ENCODE results near the gene RINT1. TPM values are rescaled to one million over a fixed set of nuclear protein-coding genes. Genes with fewer than 3 reads are reported as not detected.

RINT1 gene
- total RNA-seq, 2 donors from 2014 or later = 21.0 to 26.0 TPM

DNA sequence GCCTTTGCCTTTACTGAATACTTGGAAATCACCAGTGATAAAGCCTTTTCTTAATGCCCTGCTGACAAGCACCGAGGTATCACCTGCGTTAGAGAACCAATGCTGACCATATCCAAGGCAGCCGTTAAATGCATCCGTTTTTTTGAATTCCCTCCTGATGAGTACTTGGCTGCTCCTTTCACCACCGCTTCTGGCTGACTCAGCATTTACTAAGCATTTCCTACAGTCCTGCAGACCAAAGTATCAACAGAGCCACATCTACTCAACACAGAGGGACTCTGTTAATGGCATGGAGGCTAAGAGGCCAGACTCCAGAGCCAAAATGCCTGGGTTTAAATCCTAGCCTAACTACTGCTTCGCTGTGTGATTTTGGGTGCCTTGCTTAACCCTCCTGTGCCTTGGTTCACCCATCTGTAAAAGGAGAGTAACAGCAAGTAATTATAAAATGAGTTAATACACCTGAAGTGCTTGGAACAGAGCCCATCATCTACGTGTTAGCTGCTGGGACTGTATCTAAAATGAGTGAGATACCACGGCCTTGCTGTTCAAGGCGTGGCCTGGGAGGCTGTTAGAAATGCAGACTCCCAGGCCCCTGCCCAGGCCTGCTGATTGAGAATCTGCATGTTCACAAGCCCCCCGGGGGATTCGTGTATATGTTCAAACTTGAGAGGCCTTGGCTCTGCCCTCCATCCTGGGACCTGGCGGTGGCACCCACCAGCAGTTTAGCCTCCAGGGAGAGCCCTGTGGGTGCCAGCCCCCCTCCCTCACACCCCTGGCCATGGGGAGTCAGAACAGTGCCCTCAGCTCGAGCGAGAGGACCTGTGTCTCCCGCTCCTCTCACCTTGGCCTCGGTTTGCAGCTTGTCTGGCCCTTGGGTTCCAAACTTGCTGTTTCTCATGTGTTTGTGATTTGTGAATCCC lies 80.1 kb downstream of the RINT1 start:
- no peak overlapping the region for H3K4me3 Mint-ChIP-seq
- H3K36me3 Mint-ChIP-seq (ENCODE audit: low read depth) = peaks cover 59% of the 10 kb centered on the region
- 88 to 91% methylated on average over 12 to 16 of the region's 16 CpGs for WGBS, 2 experiments (ENCODE audit: insufficient coverage in 1 of 2, insufficient read length in 1 of 2)
- no peak overlapping the region for H3K27ac ChIP-seq (ENCODE audit: low read depth, low read length)
- peaks cover 9% of the 10 kb centered on the region for H3K36me3 ChIP-seq (ENCODE audit: control insufficient read depth, insufficient read depth, low read length)
- H3K9me3 Mint-ChIP-seq = no peaks in the 10 kb centered on the region
- no peak overlapping the region for H3K9ac ChIP-seq (ENCODE audit: extremely low read depth, low read length, poor library complexity, severe bottlenecking)
- no peak for DNase-seq
- H3K4me1 Mint-ChIP-seq = no peaks in the 10 kb centered on the region
- TF ChIP-seq, protein P1, sequence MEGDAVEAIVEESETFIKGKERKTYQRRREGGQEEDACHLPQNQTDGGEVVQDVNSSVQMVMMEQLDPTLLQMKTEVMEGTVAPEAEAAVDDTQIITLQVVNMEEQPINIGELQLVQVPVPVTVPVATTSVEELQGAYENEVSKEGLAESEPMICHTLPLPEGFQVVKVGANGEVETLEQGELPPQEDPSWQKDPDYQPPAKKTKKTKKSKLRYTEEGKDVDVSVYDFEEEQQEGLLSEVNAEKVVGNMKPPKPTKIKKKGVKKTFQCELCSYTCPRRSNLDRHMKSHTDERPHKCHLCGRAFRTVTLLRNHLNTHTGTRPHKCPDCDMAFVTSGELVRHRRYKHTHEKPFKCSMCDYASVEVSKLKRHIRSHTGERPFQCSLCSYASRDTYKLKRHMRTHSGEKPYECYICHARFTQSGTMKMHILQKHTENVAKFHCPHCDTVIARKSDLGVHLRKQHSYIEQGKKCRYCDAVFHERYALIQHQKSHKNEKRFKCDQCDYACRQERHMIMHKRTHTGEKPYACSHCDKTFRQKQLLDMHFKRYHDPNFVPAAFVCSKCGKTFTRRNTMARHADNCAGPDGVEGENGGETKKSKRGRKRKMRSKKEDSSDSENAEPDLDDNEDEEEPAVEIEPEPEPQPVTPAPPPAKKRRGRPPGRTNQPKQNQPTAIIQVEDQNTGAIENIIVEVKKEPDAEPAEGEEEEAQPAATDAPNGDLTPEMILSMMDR (conservative IDR thresholded peaks at IDR 0.05) = no peak
- no peaks in the 10 kb centered on the region for H3K9me3 ChIP-seq (ENCODE audit: control insufficient read depth, low read length)
- no peaks in the 10 kb centered on the region for H3K27me3 ChIP-seq (ENCODE audit: control insufficient read depth, insufficient read depth, low read length, poor library complexity, severe bottlenecking)
- H3K27ac Mint-ChIP-seq = no peak overlapping the region
- no peak overlapping the region for H3K4me3 ChIP-seq (ENCODE audit: low read length)
- H3K27me3 Mint-ChIP-seq (ENCODE audit: insufficient read depth) = no peaks in the 10 kb centered on the region
- no peaks in the 10 kb centered on the region for H3K4me1 ChIP-seq (ENCODE audit: control insufficient read depth, insufficient read depth, low read length)

DNA sequence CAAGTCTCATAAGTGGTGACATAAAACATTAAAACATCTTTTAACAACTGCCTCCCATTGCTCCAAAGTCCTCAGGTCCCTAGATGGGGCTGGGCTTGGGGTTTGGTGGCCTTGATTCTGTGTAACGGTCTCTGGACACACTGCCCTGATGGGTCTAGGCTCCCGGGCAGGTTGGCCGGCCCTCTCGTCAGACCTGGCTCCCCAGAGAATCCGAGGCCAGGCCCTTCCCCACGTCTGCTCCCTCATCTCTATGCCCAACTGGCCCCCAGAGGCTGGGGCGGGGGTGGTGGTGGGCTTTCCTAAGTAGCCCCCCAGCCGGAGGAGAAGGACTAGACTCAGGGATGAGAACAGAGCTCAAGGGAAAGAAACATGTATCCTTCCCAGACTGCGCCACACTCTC lies 80.8 kb downstream of the RINT1 start:
- no peak overlapping the region for H3K9ac ChIP-seq (ENCODE audit: extremely low read depth, low read length, poor library complexity, severe bottlenecking)
- H3K36me3 ChIP-seq (ENCODE audit: control insufficient read depth, insufficient read depth, low read length) = peaks cover 9% of the 10 kb centered on the region
- TF ChIP-seq, protein P1 (conservative IDR thresholded peaks at IDR 0.05) = no peak

DNA sequence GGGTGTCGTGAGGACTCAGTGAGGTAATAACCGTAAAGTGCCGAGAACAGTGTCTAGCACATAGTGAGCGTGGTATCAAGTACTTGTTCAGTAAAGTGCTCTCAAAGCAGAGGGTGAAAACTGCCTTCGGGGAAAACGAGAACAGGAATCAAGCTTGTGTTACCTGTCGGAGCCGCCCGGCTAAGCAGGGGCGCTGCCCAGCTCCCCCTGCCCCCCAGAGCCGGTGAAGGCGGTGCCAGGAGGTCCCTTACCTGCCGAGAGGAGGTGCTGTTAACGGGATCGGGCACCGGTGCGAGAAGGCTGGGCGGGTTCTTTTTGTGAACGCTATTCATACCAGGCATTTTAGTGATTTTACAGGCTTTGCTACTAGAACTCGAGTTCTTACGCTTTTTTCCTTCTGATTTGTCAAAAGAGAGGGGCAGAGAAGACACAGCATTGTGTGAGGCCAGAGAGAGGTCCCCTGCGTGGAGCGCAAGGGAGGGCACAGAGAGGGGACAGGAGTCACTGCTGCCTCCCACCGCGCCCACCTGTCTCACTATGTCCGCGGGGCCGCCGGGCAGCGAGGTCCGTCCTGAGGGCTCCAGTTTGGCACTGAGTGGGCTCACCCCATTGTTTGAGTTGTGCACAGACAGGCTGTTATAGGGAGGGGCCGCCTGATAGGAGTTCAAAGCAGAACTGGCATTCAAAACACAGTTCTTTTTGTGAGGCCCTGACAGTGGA lies 81.8 kb downstream of the RINT1 start:
- no peaks in the 10 kb centered on the region for H3K4me1 ChIP-seq (ENCODE audit: control insufficient read depth, insufficient read depth, low read length)
- no peaks in the 10 kb centered on the region for H3K9me3 Mint-ChIP-seq
- H3K27me3 ChIP-seq (ENCODE audit: control insufficient read depth, insufficient read depth, low read length, poor library complexity, severe bottlenecking) = no peaks in the 10 kb centered on the region
- H3K36me3 Mint-ChIP-seq (ENCODE audit: low read depth) = peaks cover 64% of the 10 kb centered on the region
- H3K4me3 Mint-ChIP-seq = no peak overlapping the region
- TF ChIP-seq, protein P1 (conservative IDR thresholded peaks at IDR 0.05) = no peak
- 94 to 97% methylated on average over 30 to 32 of the region's 32 CpGs for WGBS, 2 experiments (ENCODE audit: insufficient coverage in 1 of 2, insufficient read length in 1 of 2)
- peak; percentile 43 for DNase-seq
- H3K27me3 Mint-ChIP-seq (ENCODE audit: insufficient read depth) = no peaks in the 10 kb centered on the region
- H3K9me3 ChIP-seq (ENCODE audit: control insufficient read depth, low read length) = no peaks in the 10 kb centered on the region
- H3K36me3 ChIP-seq (ENCODE audit: control insufficient read depth, insufficient read depth, low read length) = peaks cover 15% of the 10 kb centered on the region
- no peaks in the 10 kb centered on the region for H3K4me1 Mint-ChIP-seq
- no peak overlapping the region for H3K27ac Mint-ChIP-seq
- H3K27ac ChIP-seq (ENCODE audit: low read depth, low read length) = no peak overlapping the region
- H3K4me3 ChIP-seq (ENCODE audit: low read length) = no peak overlapping the region
- no peak overlapping the region for H3K9ac ChIP-seq (ENCODE audit: extremely low read depth, low read length, poor library complexity, severe bottlenecking)

More for the DNA sequence above, 80.8 kb downstream of the RINT1 start:
- H3K9me3 Mint-ChIP-seq = no peaks in the 10 kb centered on the region
- 95 to 100% methylated on average over 2 to 9 of the region's 9 CpGs for WGBS, 2 experiments (ENCODE audit: insufficient coverage in 1 of 2, insufficient read length in 1 of 2)
- H3K4me3 Mint-ChIP-seq = no peak overlapping the region
- no peak overlapping the region for H3K4me3 ChIP-seq (ENCODE audit: low read length)
- H3K27ac Mint-ChIP-seq = no peak overlapping the region
- no peak overlapping the region for H3K27ac ChIP-seq (ENCODE audit: low read depth, low read length)
- no peaks in the 10 kb centered on the region for H3K4me1 Mint-ChIP-seq
- no peak for DNase-seq
- H3K27me3 Mint-ChIP-seq (ENCODE audit: insufficient read depth) = no peaks in the 10 kb centered on the region
- peaks cover 59% of the 10 kb centered on the region for H3K36me3 Mint-ChIP-seq (ENCODE audit: low read depth)
- H3K27me3 ChIP-seq (ENCODE audit: control insufficient read depth, insufficient read depth, low read length, poor library complexity, severe bottlenecking) = no peaks in the 10 kb centered on the region
- H3K4me1 ChIP-seq (ENCODE audit: control insufficient read depth, insufficient read depth, low read length) = no peaks in the 10 kb centered on the region
- H3K9me3 ChIP-seq (ENCODE audit: control insufficient read depth, low read length) = no peaks in the 10 kb centered on the region
